GM12872 (cell line): ENCODE data around the gene GPR132.

Experiments used
- CTCF ChIP-seq: IDR thresholded peaks from 3 replicates; pipeline ENCODE4 v1.5.1; 2011; ENCODE audit warnings: low read depth, mild to moderate bottlenecking, low read length, moderate library complexity; ENCODE audit not compliant: insufficient read depth

GPR132 gene

GRCh38 chr14:105076296-105076804 lies 11.1 kb upstream of the GPR132 start:
- no peak for TF ChIP-seq CTCF

GRCh38 chr14:105075379-105076295 lies 10.4 kb upstream of the GPR132 start:
- TF ChIP-seq CTCF: no peak

GRCh38 chr14:105074601-105075053 lies 9.4 kb upstream of the GPR132 start:
- TF ChIP-seq CTCF: no peak

GRCh38 chr14:105073720-105074600 lies 8.7 kb upstream of the GPR132 start:
- no peak for TF ChIP-seq CTCF

- no peak for TF ChIP-seq CTCF
These were observed 7.9 kb upstream of the GPR132 start for GRCh38 chr14:105072892-105073719.

- TF ChIP-seq CTCF: no peak
These were observed 7.2 kb upstream of the GPR132 start for GRCh38 chr14:105072381-105072861.
